22Rv1 (cell line): ENCODE results near the gene NADSYN1.

Source experiments
- H3K27ac ChIP-seq: fragments of 450-650 bp; 2 replicates; pipeline ENCODE4 v1.5.1; 2017
- ZFX ChIP-seq: fragments of 450-650 bp; IDR thresholded peaks from 2 replicates; pipeline ENCODE4 v1.6.1; 2017; ENCODE audit warnings: antibody characterized with exemption, borderline replicate concordance
- TF ChIP-seq, protein P1 (sequence below): fragments of 450-650 bp; IDR thresholded peaks from 2 replicates; pipeline ENCODE4 v1.5.1; 2017; ENCODE audit warnings: mild to moderate bottlenecking

The NADSYN1 gene

DNA sequence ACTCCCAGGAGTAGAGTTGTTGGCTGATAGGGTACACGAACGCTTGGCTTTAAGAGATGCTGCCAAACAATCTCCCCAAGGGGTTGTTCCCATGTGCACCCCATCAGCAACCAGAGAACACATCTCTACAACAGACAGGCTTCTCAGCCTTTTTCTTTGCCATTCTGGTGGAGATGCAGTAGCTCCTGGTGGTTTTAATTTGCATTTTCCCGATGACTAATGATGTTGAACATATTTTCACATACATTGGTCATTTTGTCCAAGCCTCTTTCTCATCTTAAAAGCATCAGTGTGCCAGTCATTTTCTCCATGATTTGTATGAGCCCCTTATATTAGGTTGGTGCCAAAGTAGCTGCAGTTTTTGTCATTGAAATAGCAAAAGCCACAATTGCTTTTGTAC is 26.6 kb upstream of the NADSYN1 start:
- TF ChIP-seq, protein P1, sequence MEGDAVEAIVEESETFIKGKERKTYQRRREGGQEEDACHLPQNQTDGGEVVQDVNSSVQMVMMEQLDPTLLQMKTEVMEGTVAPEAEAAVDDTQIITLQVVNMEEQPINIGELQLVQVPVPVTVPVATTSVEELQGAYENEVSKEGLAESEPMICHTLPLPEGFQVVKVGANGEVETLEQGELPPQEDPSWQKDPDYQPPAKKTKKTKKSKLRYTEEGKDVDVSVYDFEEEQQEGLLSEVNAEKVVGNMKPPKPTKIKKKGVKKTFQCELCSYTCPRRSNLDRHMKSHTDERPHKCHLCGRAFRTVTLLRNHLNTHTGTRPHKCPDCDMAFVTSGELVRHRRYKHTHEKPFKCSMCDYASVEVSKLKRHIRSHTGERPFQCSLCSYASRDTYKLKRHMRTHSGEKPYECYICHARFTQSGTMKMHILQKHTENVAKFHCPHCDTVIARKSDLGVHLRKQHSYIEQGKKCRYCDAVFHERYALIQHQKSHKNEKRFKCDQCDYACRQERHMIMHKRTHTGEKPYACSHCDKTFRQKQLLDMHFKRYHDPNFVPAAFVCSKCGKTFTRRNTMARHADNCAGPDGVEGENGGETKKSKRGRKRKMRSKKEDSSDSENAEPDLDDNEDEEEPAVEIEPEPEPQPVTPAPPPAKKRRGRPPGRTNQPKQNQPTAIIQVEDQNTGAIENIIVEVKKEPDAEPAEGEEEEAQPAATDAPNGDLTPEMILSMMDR = no peak
- no peak for TF ChIP-seq ZFX
- H3K27ac ChIP-seq = no peak overlapping the region

DNA sequence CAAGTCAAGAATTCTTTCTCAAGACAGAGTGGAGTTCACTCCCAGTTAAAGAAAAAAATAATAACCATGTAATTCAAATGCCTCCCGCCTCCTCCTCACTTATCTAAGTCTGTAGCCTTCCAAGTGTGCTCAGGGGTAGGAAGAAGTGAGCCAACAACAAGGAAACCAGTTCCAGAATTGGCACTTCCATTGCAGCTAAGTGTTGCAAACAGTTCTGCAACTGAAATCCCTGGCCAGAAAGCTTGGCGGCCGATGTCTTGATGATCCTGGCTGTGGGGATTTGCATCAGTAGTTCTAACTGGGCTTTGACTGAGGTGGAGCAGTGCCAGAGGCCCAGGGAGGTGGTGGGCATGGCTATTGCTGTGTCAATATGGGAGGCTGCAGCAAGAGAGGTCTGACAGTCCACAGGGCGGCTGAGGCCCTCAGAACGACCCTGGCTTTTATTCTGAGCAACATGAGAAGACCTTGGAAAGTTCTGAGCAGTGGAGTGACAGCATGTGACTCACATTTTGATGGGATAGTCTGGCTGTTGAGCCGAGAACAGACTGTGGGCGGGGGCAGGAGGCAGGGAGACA is 24.1 kb upstream of the NADSYN1 start:
- no peak overlapping the region for H3K27ac ChIP-seq
- TF ChIP-seq, protein P1 = no peak
- TF ChIP-seq ZFX = no peak

DNA sequence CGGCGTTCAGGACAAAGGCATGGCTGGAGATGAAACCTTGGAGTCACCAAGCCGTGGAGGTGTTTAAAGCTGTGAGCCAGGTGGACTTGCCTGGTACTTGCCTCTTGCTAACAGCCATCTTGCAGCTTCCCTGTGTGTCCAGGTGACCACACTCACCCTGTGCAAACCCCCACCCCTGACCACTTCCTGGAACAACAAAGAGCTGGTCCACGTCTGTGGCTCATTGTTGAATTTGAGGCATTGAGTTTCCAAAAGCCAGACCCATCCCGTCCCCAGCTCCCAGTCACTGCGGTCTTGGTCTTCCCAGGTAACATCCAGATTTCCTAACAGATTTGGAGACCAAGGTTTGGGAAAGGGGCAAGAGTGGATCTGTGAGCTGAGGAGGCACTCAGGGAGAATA is 23.3 kb upstream of the NADSYN1 start:
- no peak for TF ChIP-seq ZFX
- TF ChIP-seq, protein P1 = no peak
- no peak overlapping the region for H3K27ac ChIP-seq

DNA sequence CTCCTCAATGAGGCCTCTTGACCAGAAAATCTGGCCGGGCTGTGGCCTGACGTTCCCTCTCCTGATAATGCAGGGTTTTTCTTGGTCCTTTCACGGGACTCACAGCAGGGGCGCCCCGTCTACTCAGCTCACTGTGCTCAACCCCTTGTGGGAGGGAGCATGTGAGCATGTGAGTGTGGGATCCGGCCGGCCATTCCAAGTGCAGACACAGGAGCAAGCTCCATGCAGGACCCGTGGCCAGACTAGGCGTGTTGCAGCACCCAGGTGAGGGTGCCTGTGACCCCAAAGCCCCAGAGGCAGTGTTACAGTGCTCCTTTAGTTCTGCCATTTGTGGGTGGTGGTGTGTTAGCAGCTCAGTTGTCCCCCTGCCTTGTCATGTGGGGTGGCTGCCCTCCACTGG is 22.8 kb upstream of the NADSYN1 start:
- TF ChIP-seq, protein P1 = no peak
- TF ChIP-seq ZFX = no peak
- H3K27ac ChIP-seq = no peak overlapping the region

DNA sequence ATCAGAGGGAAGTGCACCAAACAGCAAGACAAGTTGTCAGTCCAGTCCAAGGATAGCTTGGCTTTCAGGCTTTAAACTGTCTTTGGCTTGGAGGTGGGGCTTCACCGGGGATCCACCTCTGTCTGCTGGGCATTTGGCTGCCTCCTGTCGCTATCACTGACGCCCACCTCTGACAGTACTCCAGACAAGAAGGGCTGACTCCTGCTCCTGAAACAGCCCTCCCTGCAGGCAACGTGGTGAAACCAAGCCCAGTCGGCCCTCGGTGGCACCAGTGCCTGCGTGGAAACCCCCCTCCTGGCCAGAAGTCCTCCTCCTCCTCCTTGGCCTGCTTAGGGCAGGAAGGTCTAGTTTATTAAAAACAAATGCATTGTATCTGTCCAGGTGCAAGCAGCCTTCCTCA is 21.7 kb upstream of the NADSYN1 start:
- H3K27ac ChIP-seq = no peak overlapping the region
- TF ChIP-seq, protein P1 = no peak
- no peak for TF ChIP-seq ZFX

DNA sequence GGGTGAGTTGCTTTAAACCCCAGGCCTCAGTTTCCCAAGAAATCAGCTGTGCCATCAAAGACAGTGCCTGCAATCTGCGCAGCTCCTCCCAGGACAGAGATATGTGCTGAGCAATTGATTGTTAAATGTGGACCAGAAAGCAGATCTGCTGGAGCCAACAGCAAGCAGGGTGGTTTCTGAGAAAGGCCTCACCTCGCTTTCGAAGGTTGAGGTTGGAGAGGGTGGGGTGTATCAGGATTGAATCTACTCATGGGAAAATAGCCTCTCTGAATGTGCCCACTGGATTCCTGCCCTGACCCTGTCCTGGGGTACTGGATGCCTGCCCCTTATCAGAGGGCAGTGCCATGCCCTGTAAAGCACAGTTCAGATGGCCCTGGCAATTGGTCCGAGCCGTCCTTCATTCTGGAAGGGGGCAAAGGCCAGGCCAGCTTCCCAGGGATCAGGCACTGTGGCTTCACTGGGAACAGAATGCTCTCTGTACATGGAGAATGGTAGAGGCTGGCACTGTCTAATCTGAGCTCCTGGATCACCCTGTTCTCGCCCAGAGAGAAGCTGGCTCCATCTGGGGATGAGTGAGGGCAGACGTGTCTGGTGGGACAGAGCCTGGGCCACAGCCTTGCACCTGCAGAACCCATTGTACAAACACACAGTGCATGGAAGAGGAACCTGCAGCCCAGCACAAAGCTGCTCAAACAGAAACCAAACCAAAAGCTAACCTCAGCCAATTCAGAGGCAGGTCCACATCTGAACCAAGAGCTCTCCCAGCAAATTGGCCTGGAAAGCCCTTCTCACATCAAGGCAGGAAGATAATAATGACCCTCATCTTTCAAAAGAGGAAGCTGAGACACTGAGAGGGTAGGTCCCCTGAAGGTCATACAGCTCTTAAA is 20.0 kb upstream of the NADSYN1 start:
- no peak for TF ChIP-seq ZFX
- TF ChIP-seq, protein P1 = no peak
- H3K27ac ChIP-seq = peak overlapping the region; percentile 27
